Liver (tissue), 3 donors: ENCODE data around the gene RPL9.
A peak's percentile ranks its signal among the peaks of the same experiment; 100 is the strongest.

Experiments
- EGR1 ChIP-seq, 2 donors: IDR thresholded peaks; 2 replicates each; pipeline ENCODE4 v1.6.1; 2016 to 2018; ENCODE audit warnings: antibody characterized with exemption in 2 of 2, low read depth in 2 of 2
- FOXA1 ChIP-seq: IDR thresholded peaks from 2 replicates; pipeline ENCODE4 v1.6.1; 2016; ENCODE audit warnings: antibody characterized with exemption
- GABPA ChIP-seq, 2 donors: IDR thresholded peaks in 1 of 2; conservative IDR thresholded peaks in 1 of 2; 2 replicates each; pipeline ENCODE4 v1.6.1; 2016; ENCODE audit warnings: antibody characterized with exemption in 2 of 2, mild to moderate bottlenecking in 1 of 2, moderate library complexity in 1 of 2
- HNF4A ChIP-seq, 2 donors: conservative IDR thresholded peaks; 2 replicates each; pipeline ENCODE4 v1.6.1; 2016; ENCODE audit warnings: antibody characterized with exemption in 2 of 2, mild to moderate bottlenecking in 2 of 2
- JUND ChIP-seq, 2 donors: IDR thresholded peaks; 2 replicates each; pipeline ENCODE4 v1.6.1; 2016; ENCODE audit warnings: antibody characterized with exemption in 2 of 2
- RAD21 ChIP-seq, 2 donors: IDR thresholded peaks; 2 replicates each; pipeline ENCODE4 v1.6.1; 2016; ENCODE audit warnings: antibody characterized with exemption in 2 of 2, mild to moderate bottlenecking in 2 of 2
- SP1 ChIP-seq: IDR thresholded peaks from 2 replicates; pipeline ENCODE4 v1.6.1; 2018; ENCODE audit warnings: antibody characterized with exemption, mild to moderate bottlenecking
- TAF1 ChIP-seq: conservative IDR thresholded peaks from 2 replicates; pipeline ENCODE4 v1.6.1; 2016; ENCODE audit warnings: antibody characterized with exemption, mild to moderate bottlenecking
- YY1 ChIP-seq: IDR thresholded peaks from 2 replicates; pipeline ENCODE4 v1.6.1; 2016; ENCODE audit warnings: antibody characterized with exemption, mild to moderate bottlenecking
- TF ChIP-seq, protein P1 (sequence below): fragments of 150-350 bp; IDR thresholded peaks from 2 replicates; pipeline ENCODE4 v1.5.1; 2017; ENCODE audit warnings: improper control_type of control experiment, low read depth, low read length; ENCODE audit not compliant: missing input control
- TF ChIP-seq, protein P2 (sequence below): IDR thresholded peaks from 2 replicates; pipeline ENCODE4 v1.6.1; 2016; ENCODE audit warnings: antibody characterized with exemption
- TF ChIP-seq, protein P3 (sequence below): IDR thresholded peaks from 2 replicates; pipeline ENCODE4 v1.6.1; 2016; ENCODE audit warnings: antibody characterized with exemption
- TF ChIP-seq, protein P4 (sequence below): IDR thresholded peaks from 2 replicates; pipeline ENCODE4 v1.6.1; 2016; ENCODE audit warnings: antibody characterized with exemption, mild to moderate bottlenecking
- donor health status: healthy.
- donor health status: healthy.

DNA sequence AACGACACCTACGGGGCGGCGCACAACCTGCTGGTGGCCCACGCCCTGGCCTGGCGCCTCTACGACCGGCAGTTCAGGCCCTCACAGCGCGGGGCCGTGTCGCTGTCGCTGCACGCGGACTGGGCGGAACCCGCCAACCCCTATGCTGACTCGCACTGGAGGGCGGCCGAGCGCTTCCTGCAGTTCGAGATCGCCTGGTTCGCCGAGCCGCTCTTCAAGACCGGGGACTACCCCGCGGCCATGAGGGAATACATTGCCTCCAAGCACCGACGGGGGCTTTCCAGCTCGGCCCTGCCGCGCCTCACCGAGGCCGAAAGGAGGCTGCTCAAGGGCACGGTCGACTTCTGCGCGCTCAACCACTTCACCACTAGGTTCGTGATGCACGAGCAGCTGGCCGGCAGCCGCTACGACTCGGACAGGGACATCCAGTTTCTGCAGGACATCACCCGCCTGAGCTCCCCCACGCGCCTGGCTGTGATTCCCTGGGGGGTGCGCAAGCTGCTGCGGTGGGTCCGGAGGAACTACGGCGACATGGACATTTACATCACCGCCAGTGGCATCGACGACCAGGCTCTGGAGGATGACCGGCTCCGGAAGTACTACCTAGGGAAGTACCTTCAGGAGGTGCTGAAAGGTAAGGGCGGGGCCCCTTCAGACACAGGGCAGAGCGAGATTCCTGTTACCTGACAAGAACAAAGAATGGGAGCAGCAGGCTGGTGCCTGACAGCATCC lies 11.7 kb downstream of the RPL9 start:
- TF ChIP-seq YY1 (no peak), TAF1 (no peak), JUND (IDR thresholded peaks at IDR 0.05) (no peak), SP1 (no peak), RAD21 (IDR thresholded peaks at IDR 0.05) (peak in 1 of 2 donors; percentile 21), GABPA (IDR thresholded peaks at IDR 0.05 in 1 of 2, conservative IDR thresholded peaks at IDR 0.05 in 1 of 2) (no peak), HNF4A (conservative IDR thresholded peaks at IDR 0.05) (no peak), EGR1 (IDR thresholded peaks at IDR 0.05; ENCODE audit: low read depth in 2 of 2) (no peak), FOXA1 (no peak)
- TF ChIP-seq, protein P1, sequence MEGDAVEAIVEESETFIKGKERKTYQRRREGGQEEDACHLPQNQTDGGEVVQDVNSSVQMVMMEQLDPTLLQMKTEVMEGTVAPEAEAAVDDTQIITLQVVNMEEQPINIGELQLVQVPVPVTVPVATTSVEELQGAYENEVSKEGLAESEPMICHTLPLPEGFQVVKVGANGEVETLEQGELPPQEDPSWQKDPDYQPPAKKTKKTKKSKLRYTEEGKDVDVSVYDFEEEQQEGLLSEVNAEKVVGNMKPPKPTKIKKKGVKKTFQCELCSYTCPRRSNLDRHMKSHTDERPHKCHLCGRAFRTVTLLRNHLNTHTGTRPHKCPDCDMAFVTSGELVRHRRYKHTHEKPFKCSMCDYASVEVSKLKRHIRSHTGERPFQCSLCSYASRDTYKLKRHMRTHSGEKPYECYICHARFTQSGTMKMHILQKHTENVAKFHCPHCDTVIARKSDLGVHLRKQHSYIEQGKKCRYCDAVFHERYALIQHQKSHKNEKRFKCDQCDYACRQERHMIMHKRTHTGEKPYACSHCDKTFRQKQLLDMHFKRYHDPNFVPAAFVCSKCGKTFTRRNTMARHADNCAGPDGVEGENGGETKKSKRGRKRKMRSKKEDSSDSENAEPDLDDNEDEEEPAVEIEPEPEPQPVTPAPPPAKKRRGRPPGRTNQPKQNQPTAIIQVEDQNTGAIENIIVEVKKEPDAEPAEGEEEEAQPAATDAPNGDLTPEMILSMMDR = no peak
- TF ChIP-seq, protein P2, sequence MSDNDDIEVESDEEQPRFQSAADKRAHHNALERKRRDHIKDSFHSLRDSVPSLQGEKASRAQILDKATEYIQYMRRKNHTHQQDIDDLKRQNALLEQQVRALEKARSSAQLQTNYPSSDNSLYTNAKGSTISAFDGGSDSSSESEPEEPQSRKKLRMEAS = no peak
- TF ChIP-seq, protein P3, sequence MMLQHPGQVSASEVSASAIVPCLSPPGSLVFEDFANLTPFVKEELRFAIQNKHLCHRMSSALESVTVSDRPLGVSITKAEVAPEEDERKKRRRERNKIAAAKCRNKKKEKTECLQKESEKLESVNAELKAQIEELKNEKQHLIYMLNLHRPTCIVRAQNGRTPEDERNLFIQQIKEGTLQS = no peak
- TF ChIP-seq, protein P4, sequence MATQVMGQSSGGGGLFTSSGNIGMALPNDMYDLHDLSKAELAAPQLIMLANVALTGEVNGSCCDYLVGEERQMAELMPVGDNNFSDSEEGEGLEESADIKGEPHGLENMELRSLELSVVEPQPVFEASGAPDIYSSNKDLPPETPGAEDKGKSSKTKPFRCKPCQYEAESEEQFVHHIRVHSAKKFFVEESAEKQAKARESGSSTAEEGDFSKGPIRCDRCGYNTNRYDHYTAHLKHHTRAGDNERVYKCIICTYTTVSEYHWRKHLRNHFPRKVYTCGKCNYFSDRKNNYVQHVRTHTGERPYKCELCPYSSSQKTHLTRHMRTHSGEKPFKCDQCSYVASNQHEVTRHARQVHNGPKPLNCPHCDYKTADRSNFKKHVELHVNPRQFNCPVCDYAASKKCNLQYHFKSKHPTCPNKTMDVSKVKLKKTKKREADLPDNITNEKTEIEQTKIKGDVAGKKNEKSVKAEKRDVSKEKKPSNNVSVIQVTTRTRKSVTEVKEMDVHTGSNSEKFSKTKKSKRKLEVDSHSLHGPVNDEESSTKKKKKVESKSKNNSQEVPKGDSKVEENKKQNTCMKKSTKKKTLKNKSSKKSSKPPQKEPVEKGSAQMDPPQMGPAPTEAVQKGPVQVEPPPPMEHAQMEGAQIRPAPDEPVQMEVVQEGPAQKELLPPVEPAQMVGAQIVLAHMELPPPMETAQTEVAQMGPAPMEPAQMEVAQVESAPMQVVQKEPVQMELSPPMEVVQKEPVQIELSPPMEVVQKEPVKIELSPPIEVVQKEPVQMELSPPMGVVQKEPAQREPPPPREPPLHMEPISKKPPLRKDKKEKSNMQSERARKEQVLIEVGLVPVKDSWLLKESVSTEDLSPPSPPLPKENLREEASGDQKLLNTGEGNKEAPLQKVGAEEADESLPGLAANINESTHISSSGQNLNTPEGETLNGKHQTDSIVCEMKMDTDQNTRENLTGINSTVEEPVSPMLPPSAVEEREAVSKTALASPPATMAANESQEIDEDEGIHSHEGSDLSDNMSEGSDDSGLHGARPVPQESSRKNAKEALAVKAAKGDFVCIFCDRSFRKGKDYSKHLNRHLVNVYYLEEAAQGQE = no peak
